ENCODE results near the gene PDGFB. TPM values are rescaled to one million over a fixed set of nuclear protein-coding genes. Genes with fewer than 3 reads are reported as not detected.

Gene PDGFB
- total RNA-seq, 1 donor from 2014 or later = 4.7 TPM

GRCh38 chr22:39224550-39224949 is 20.2 kb downstream of the PDGFB start:
- TF ChIP-seq CTCF (IDR thresholded peaks at IDR 0.05) (no peak), POLR2A (IDR thresholded peaks at IDR 0.05) (no peak), POLR2AphosphoS5 (IDR thresholded peaks at IDR 0.05; ENCODE audit: insufficient read depth in 1 of 2, low read depth in 1 of 2) (no peak)
- Histone ChIP-seq H3K9me3 (no peaks in the 10 kb centered on the region), H3K36me3 (peaks cover 0 to 16% of the 10 kb centered on the region in 2 donors), H3K4me1 (no peaks in the 10 kb centered on the region), H3K27ac (no peak overlapping the region), H3K4me3 (no peak overlapping the region), H3K27me3 (no peaks in the 10 kb centered on the region)
- no peak for DNase-seq (ENCODE audit: extremely low spot score in 2 of 2)
- intact Hi-C loops (cut with DNase I) = no loop called here

- no peaks in the 10 kb centered on the region for H3K4me1 ChIP-seq
- H3K27me3 ChIP-seq = no peaks in the 10 kb centered on the region
- no peak overlapping the region for H3K27ac ChIP-seq
- peaks cover 0 to 9% of the 10 kb centered on the region in 2 donors for H3K36me3 ChIP-seq
- intact Hi-C loops (cut with DNase I) = no loop called here
- no peak for DNase-seq (ENCODE audit: extremely low spot score in 2 of 2)
- TF ChIP-seq POLR2A (IDR thresholded peaks at IDR 0.05) (no peak), CTCF (IDR thresholded peaks at IDR 0.05) (no peak), POLR2AphosphoS5 (IDR thresholded peaks at IDR 0.05; ENCODE audit: insufficient read depth in 1 of 2, low read depth in 1 of 2) (no peak)
- no peaks in the 10 kb centered on the region for H3K9me3 ChIP-seq
- H3K4me3 ChIP-seq = no peak overlapping the region
These were observed 21.6 kb downstream of the PDGFB start for GRCh38 chr22:39223091-39223710.

DNA sequence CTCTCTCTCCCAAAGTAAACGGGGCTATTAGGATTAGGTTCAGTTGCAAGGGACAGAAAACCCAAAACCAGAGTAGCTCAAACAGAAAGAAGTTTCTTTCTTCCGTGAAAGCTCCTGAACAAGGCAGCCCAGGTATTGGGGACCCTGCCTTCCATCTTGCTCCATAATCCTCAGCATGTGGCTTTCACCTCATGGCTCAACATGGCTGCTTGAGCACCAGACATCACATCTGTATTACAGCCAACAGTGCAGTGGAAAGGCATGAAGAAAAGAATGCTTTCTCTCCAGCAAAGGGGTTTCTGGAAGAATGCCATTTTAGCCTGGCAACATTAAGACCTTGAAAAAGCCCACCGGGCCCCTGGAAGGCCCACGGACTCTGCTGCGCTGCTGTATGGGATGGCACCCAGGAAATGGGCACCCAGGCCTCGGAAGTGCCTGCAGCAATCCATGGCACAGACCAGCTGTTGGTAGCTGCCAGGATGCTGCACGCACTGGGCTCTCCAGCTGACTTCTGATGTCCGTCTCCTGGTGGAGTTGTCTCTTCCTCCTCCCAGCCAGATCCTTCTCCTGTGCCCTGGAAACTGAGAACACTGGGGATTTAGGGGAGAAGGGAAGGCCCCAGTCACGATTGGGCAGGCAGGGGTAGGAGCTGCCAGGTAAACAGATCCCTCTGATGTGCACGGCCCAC is 22.6 kb downstream of the PDGFB start:
- Histone ChIP-seq H3K4me1 (no peaks in the 10 kb centered on the region), H3K4me3 (no peak overlapping the region), H3K9me3 (no peaks in the 10 kb centered on the region), H3K27ac (no peak overlapping the region), H3K36me3 (peaks cover 0 to 9% of the 10 kb centered on the region in 2 donors), H3K27me3 (no peaks in the 10 kb centered on the region)
- no peak for DNase-seq (ENCODE audit: extremely low spot score in 2 of 2)
- intact Hi-C loops (cut with DNase I) = no loop called here
- TF ChIP-seq CTCF (IDR thresholded peaks at IDR 0.05) (no peak), POLR2A (IDR thresholded peaks at IDR 0.05) (no peak), POLR2AphosphoS5 (IDR thresholded peaks at IDR 0.05; ENCODE audit: insufficient read depth in 1 of 2, low read depth in 1 of 2) (no peak)

DNA sequence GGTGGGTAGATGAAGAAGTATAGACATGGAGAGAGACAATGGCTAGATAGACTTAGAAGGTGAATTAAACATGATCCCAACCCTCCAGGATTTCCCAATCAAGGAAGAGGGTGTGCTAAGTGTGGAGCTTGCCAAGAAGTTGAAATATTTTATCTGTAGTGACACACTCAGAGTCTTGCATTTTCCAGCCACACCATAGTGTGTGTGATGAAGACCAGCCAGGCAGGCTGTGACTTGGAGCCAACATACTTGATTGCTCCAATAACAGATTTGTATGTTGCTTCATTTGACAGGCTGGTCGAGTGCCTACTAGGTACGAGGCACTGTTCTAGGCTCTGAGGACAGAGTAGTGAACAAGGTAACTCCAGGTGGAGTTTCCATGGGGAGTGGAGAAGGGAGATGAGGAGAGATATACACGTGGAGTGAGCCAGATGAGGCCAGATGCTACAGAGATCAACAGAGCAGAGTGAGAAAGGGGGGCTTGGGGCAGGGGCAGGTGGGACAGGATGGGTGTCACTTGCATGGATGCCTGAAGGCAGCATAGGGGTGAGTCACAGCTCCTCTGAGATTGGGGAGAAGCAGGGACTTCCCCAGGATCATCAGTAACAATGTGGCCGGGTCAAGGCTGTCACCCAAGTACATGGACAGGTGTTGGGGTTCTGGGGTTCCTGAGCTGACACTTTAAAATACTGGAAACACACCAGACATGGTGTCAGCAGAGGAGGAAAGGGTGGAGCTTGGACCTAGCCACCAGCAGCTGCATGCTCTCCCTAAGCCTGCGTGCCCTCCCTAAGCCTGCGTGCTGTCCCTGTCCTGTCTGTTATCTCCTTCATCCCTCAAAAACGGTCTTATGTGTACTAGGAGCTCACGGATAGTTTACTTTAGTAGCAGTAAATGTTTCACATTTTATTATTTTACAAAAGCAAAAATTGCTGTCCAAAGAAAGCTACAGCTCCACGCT is 23.6 kb downstream of the PDGFB start:
- no peaks in the 10 kb centered on the region for H3K4me1 ChIP-seq
- H3K27ac ChIP-seq = no peak overlapping the region
- H3K27me3 ChIP-seq = no peaks in the 10 kb centered on the region
- peaks cover 0 to 9% of the 10 kb centered on the region in 2 donors for H3K36me3 ChIP-seq
- TF ChIP-seq POLR2A (IDR thresholded peaks at IDR 0.05) (no peak), POLR2AphosphoS5 (IDR thresholded peaks at IDR 0.05; ENCODE audit: insufficient read depth in 1 of 2, low read depth in 1 of 2) (no peak), CTCF (IDR thresholded peaks at IDR 0.05) (no peak)
- no peak overlapping the region for H3K4me3 ChIP-seq
- H3K9me3 ChIP-seq = no peaks in the 10 kb centered on the region
- DNase-seq (ENCODE audit: extremely low spot score in 2 of 2) = no peak
- intact Hi-C loops (cut with DNase I) = no loop called here

Measured in vagina (tissue), 2 donors.